Endothelial cell of umbilical vein (primary cell): ENCODE results near the gene MAN2B2. TPM values are rescaled to one million over a fixed set of nuclear protein-coding genes. Genes with fewer than 3 reads are reported as not detected.

Source experiments
- BruUV-seq: library from RNA; stranded (reverse); fragments of 400-500 nt; replicated peaks from 2 replicates; lab custom pipeline; 2021; lab: Mats Ljungman, UMichigan
- CTCF ChIA-PET: fragments of 300-600, 350-600 bp; sonication (Branson Sonifier 250); formaldehyde crosslinking; loops from one replicate; lab custom pipeline; 2021; ENCODE audit warnings: antibody characterized with exemption, inconsistent platforms; lab: Charles Lee
- POLR2A ChIA-PET: fragments of 300-600, 350-600 bp; sonication (Branson Sonifier 250); formaldehyde crosslinking; loops from one replicate; lab custom pipeline; 2021; ENCODE audit warnings: antibody characterized with exemption, inconsistent platforms; lab: Charles Lee
- DNase-seq: peaks from one replicate; pipeline ENCODE4 v3.0.0-alpha.2; 2011; ENCODE audit warnings: low read depth, low spot score
- FAIRE-seq: peaks from 2 replicates; lab custom pipeline; 2011; peaks lifted over from hg19 to GRCh38; lab: Jason Lieb, UNC
- H2AFZ ChIP-seq: 2 replicates; pipeline ENCODE4 v1.6.0; 2012; ENCODE audit warnings: low read depth, low read length, control low read depth, inconsistent platforms
- H3K27ac ChIP-seq: 2 replicates; pipeline ENCODE4 v1.5.1; 2011; ENCODE audit warnings: low read depth, mild to moderate bottlenecking, control low read depth, low read length, moderate library complexity; ENCODE audit not compliant: insufficient read depth
- H3K27me3 ChIP-seq, 2 experiments: 2 replicates each; pipeline versions ENCODE4 v1.6.0 to v1.6.1; 2011; ENCODE audit warnings: low read length in 2 of 2, mixed read lengths in 1 of 2; ENCODE audit not compliant: control insufficient read depth in 2 of 2, insufficient read depth in 2 of 2
- H3K36me3 ChIP-seq, 2 experiments: 2 replicates in 1 of 2; 3 replicates in 1 of 2; pipeline ENCODE4 v1.5.1; 2011; ENCODE audit warnings: low read length in 2 of 2, mild to moderate bottlenecking in 1 of 2, moderate library complexity in 1 of 2; ENCODE audit not compliant: control insufficient read depth in 2 of 2, insufficient read depth in 2 of 2; ENCODE audit errors: extremely low read depth in 1 of 2
- H3K4me1 ChIP-seq: 3 replicates; pipeline ENCODE4 v1.5.1; 2011; ENCODE audit warnings: mild to moderate bottlenecking, low read length; ENCODE audit not compliant: control insufficient read depth, insufficient read depth; ENCODE audit errors: extremely low read depth
- H3K4me2 ChIP-seq: 2 replicates; pipeline ENCODE4 v1.6.1; 2011; ENCODE audit warnings: low read length, control low read depth, mixed read lengths; ENCODE audit not compliant: insufficient read depth
- H3K4me3 ChIP-seq, 3 experiments: fragments of 200-600 bp in 1 of 3; sonication (generic), shearing (Covaris generic) in 1 of 3; replicated peaks in 1 of 3; 2 replicates each; pipeline ENCODE4 v1.5.1; 2011 to 2016; ENCODE audit warnings: control low read depth in 3 of 3, low read length in 3 of 3, mild to moderate bottlenecking in 2 of 3, inconsistent platforms in 1 of 3, low read depth in 1 of 3, moderate library complexity in 1 of 3; ENCODE audit not compliant: insufficient read depth in 1 of 3
- H3K79me2 ChIP-seq: 2 replicates; pipeline ENCODE4 v1.6.0; 2012; ENCODE audit warnings: low read length, inconsistent platforms; ENCODE audit not compliant: control insufficient read depth, insufficient read depth
- H3K9ac ChIP-seq: replicated peaks from 2 replicates; pipeline ENCODE3; 2011; ENCODE audit warnings: low read length, control low read depth; ENCODE audit not compliant: insufficient read depth; ENCODE audit errors: extremely low read depth
- H3K9me1 ChIP-seq: replicated peaks from 3 replicates; pipeline ENCODE4 v1.6.0; 2011; ENCODE audit warnings: mild to moderate bottlenecking, low read length; ENCODE audit not compliant: control insufficient read depth, insufficient read depth; ENCODE audit errors: extremely low read depth
- H3K9me3 ChIP-seq: replicated peaks from 2 replicates; pipeline ENCODE4 v1.5.1; 2012; ENCODE audit warnings: low read length, inconsistent platforms; ENCODE audit not compliant: control insufficient read depth, insufficient read depth
- H4K20me1 ChIP-seq: replicated peaks from 2 replicates; pipeline ENCODE3; 2011; ENCODE audit warnings: mild to moderate bottlenecking, low read length; ENCODE audit not compliant: control insufficient read depth, insufficient read depth; ENCODE audit errors: extremely low read depth
- CTCF ChIP-seq, 2 donors: IDR thresholded peaks; 1 replicate in 1 of 2; 2 replicates in 1 of 2; pipeline ENCODE4 v1.5.1; 2011; ENCODE audit warnings: low read length in 2 of 2, mild to moderate bottlenecking in 2 of 2, moderate library complexity in 2 of 2, control low read depth in 1 of 2, inconsistent platforms in 1 of 2, low read depth in 1 of 2; ENCODE audit not compliant: insufficient read depth in 1 of 2; ENCODE audit errors: extremely low read depth in 1 of 2
- EZH2 ChIP-seq: IDR thresholded peaks from 2 replicates; pipeline ENCODE4 v1.6.1; 2012; ENCODE audit warnings: borderline replicate concordance, low read depth, mild to moderate bottlenecking, moderate library complexity, low read length, inconsistent platforms; ENCODE audit not compliant: severe bottlenecking
- FOS ChIP-seq: IDR thresholded peaks from 2 replicates; pipeline ENCODE4 v1.6.1; 2011; ENCODE audit warnings: mild to moderate bottlenecking, low read length, moderate library complexity, borderline replicate concordance; ENCODE audit not compliant: insufficient read depth
- GATA2 ChIP-seq: IDR thresholded peaks from 2 replicates; pipeline ENCODE4 v1.7.0; 2011; ENCODE audit warnings: low read depth, mild to moderate bottlenecking, moderate library complexity, mixed read lengths, low read length; ENCODE audit not compliant: insufficient read length, insufficient read depth
- JUN ChIP-seq: IDR thresholded peaks from 2 replicates; pipeline ENCODE4 v1.6.1; 2011; ENCODE audit warnings: borderline replicate concordance, low read depth; ENCODE audit not compliant: insufficient read length, insufficient read depth
- POLR2AphosphoS5 ChIP-seq: IDR thresholded peaks from 2 replicates; pipeline ENCODE4 v1.6.1; 2012; ENCODE audit warnings: low read depth, mild to moderate bottlenecking, control low read depth, low read length, moderate library complexity; ENCODE audit not compliant: insufficient read depth
- dilution Hi-C: fragments of 300-500 bp; cut with MboI; formaldehyde crosslinking; loops from one replicate; pipeline ENCODE4 v1.15.0; 2019; ENCODE audit warnings: low sequenced_read_pairs; ENCODE audit not compliant: extremely low pct_ligation_motif_present
- intact Hi-C: fragments of 100-400 bp; cut with micrococcal nuclease; formaldehyde crosslinking; loops from one replicate; pipeline ENCODE4 v1.10.0; 2022
- polyA plus RNA-seq, 4 experiments: library from polyadenylated mRNA; depleted of rRNA in 3 of 4; stranded (reverse) in 3 of 4; unstranded in 1 of 4; fragments of >200 nt; gene quantifications; 2 replicates each; pipeline versions ENCODE4 v1.2.1 to v1.2.3, GENCODE V29; 2011 to 2012; ENCODE audit warnings: missing spikeins in 1 of 4
- total RNA-seq: library from RNA; stranded (reverse); gene quantifications from 2 replicates; pipeline ENCODE4 v1.2.3, GENCODE V29; 2021

MAN2B2 gene
- total and polyA plus RNA-seq, 2 donors (not counting 3 experiments of a cell fraction or from before 2014, with no cell fraction given), result 15.7 to 25.1 TPM

GRCh38 chr4:6632125-6632524 is 57.1 kb downstream of the MAN2B2 start:
- DNase-seq, result no peak
- H3K27me3 ChIP-seq, result no peaks in the 10 kb centered on the region
- CTCF ChIA-PET, result no interaction called here
- no peaks in the 10 kb centered on the region for H3K9me3 ChIP-seq
- no peak overlapping the region for H3K4me2 ChIP-seq
- no peaks in the 10 kb centered on the region for H3K4me1 ChIP-seq
- no peaks in the 10 kb centered on the region for H4K20me1 ChIP-seq
- no peaks in the 10 kb centered on the region for H3K36me3 ChIP-seq
- no peak for FAIRE-seq
- no peak overlapping the region for H3K9ac ChIP-seq
- POLR2A ChIA-PET, result no interaction called here
- no peak for TF ChIP-seq POLR2AphosphoS5
- TF ChIP-seq JUN, result no peak
- no peak for TF ChIP-seq CTCF (IDR thresholded peaks at IDR 0.05; ENCODE audit: extremely low read depth in 1 of 2, insufficient read depth in 1 of 2, low read depth in 1 of 2, low read length in 2 of 2)
- TF ChIP-seq EZH2, result no peak
- TF ChIP-seq GATA2, result no peak
- TF ChIP-seq FOS, result no peak
- intact Hi-C loops, result no loop called here
- dilution Hi-C loops, result no loop called here
- H3K27ac ChIP-seq, result no peak overlapping the region
- BruUV-seq, result no TSS peak
- no peak overlapping the region for H2AFZ ChIP-seq
- H3K4me3 ChIP-seq, result no peak overlapping the region
- H3K79me2 ChIP-seq, result no peaks in the 10 kb centered on the region
- no peaks in the 10 kb centered on the region for H3K9me1 ChIP-seq
